ENCODE results near the gene MC1R.

MC1R gene

DNA sequence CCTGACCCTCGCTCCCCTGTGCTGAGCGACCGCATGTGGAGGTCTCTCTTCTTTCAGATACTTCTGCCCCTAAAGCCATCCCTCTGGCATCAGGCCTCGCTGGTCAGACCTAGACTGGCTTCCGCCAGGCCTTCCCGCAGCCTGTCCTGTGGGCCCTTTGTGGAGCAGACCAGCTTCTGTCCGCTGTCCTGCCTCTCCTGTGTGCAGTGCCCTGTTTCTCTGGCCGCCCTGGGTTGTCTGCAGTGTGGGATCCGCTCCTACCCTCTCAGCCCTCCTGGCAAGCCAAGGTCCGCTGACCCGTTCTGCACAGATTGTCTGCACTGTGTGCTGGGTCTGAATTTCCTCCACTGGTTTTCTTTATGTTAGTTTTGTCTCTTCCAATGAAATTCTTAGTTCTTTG lies 21.5 kb upstream of the MC1R start:
- no peak for FAIRE-seq

DNA sequence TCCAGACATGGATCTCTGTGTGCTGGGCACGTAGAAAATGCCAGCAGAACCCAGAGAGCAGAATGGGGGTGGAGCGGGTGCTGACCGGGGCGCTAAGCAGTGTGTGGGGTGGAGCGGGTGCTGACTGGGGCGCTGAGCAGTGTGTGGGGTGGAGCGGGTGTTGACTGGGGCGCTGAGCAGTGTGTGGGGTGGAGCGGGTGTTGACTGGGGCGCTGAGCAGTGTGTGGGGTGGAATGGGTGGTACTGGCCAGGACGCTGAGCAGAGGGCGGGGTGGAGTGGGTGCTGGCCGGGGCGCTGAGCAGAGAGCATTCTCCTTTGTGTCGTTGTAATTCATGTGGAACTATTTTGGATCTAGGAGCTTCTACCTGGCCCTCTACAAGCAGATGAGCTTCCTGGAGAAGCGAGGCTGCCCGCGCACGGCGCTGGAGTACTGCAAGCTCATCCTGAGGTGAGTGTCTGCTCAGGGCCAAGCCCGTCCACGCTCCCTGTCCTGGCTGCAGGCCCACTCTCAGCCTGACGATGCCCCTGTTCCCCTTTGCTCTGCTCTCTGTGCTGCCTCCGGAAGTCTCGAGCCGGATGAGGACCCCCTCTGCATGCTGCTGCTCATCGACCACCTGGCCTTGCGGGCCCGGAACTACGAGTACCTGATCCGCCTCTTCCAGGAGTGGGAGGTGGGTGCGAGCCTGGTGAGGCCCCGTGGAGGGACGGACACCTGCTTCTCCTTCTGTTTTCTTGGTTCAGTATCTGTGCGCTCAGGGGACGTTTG lies 20.3 kb upstream of the MC1R start:
- no peak for FAIRE-seq

DNA sequence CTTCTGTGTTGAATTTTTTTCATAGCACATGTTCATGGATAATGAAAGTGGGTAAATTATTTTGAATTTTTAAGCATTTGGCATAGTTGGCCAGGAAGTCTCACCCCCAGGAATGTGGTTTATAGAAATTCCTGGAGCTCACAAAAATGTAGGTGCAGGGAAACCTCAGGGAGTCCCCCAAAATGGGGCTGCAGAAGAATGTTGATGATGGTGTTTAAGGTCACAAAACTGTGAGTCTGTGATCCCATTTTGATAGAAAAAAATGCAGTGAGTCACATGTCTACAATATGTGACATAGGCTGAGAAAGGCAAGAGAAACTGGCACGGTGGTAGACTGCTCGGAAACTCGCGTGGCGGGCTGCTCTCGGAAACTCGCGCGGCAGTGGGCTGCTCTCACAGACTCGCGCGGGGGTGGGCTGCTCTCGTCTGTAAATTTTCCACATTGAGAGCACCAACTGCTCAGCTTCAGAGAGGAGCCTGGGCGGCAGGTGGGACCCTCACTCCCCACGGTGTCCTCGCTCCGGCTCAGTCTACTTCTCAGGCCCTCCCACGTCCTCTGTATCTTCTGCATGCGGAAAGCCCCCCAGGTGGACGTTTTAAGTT lies 18.7 kb upstream of the MC1R start:
- no peak for FAIRE-seq

DNA sequence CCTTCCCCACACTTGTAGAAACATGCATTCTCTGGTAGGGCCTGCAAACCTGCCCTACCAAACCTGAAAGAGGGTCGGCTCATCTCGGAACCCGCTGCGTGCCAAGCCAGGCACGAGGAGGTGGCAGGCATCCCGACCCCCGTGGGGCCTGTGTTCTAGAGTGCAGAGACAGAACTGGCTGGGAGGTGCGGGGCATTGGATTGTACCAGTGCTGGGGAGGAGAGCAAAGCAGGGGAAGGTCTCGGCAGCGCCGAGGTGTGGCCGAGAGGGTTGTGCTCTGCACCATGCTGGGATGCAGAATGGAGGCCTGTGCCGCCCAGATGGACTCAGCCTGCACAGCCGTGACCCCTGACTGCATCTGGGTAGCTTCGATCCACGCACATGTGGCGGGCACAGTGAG lies 17.8 kb upstream of the MC1R start:
- FAIRE-seq, result no peak

DNA sequence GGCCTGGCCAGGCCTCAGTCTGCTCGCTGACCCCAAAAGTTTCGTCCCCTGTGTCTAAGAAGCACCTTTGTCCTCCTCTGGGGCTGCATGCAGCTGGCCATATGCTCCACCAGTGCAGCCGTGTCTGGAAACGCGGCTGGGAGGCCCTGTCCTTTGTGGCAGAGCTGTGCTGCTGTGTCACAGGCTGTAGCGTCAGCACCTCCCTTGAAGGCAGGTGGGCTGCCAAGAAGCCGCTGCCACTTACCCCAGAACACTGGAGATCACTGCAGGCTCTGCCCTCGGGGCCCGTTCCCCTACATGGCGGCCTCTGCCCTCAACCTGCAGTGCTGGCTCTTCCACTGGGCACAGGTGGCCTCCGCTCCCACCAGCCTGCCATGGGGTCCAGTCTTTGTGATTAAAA lies 15.7 kb upstream of the MC1R start:
- no peak for FAIRE-seq

DNA sequence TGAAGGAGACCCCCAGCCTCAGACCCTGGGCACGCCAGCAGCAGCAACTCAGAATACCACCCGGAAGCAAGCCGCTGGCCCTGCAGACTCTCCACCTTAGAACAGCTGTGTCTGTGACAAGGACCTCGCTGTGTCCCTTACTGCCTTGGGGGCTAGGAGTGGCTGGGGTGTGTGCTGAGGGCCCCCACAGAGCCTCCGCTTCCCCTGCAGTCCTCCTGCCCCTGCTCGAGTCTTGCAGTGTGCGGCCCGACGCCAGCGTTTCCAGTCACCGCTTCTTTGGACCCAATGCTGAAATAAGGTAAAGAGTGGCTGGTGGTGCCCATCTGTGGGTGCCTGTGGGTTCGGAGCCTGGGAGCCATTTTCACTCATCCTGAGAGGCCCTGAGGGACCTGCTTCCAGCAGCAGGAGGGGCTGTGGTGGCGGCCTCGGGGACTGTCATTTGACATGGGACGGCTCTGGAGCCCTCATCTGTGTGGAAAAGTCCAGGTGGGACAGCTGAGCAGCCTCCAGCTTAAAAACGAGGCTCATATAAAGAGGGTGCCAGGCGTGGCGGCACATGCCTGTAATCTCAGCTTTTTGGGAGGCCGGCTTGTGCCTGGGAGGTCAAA lies 14.7 kb upstream of the MC1R start:
- FAIRE-seq, result no peak

DNA sequence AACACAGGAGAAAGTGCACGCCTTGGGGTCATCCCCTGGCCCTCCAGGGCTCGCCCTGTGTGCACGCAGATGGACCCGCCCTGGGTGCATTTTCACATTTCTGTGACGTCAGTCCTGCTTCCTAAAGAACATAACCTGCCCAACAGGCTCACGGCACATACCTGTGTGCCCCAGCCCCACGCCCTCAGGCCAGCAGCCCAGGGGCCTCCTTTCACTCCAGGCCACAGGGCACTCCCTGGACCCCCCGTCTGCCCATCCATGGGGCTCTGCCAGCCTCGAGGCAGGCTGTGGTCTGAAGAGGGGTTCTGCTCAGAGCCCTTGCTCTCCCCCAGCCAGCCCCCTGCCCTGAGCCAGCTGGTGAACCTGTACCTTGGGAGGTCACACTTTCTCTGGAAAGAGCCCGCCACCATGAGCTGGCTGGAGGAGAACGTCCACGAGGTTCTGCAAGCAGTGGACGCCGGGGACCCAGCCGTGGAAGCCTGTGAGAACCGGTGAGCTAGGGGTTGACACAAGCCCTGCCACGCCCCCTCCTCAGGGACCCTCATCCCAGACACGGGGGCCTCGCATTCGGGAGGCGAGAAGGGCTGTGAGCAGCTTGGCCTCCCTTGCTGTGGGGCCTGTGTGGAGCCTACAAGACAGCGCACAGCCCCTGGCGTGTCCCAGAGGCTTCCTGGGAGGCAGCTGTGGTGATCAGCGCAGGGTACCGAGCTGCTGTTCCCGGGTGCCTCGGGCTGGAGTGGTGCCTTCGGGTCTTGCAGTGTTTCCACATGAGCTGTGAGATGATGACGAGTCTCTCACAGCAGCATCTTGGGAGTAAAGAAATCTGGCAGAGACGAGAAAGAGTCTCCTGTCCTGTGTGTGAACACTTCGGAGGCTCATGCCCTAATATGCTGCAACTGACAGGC lies 13.8 kb upstream of the MC1R start:
- no peak for FAIRE-seq

DNA sequence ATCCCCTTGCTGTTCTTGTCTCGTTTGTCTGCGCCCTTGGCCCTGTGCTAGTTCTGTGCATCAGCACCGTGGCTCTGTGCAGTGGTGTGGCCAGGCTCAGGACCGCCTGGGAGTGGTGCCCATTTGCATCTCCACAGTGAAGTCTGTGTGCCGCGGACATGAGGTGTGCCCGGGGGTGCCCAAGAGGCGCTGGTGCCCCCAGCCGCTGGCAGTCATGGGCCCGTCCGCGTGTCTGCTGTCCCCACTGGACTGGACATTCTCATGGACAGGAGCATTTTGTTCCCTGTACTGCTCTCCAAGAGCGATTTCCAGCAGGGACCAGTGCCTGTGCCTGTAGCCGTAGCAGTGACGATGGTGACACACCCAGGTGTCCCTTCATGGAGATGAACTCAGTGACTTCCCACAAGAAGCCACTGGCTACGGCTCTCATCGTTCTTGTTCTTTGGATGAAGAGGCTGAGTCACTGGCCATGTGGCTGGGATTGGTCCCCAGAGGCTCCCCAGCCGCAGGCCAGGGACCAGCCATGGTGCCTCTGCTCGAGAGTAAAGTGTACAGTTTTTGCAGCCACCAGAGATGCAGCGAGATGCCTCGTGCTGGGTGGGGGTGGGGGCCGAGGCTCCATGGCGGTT lies 13.0 kb upstream of the MC1R start:
- no peak for FAIRE-seq

DNA sequence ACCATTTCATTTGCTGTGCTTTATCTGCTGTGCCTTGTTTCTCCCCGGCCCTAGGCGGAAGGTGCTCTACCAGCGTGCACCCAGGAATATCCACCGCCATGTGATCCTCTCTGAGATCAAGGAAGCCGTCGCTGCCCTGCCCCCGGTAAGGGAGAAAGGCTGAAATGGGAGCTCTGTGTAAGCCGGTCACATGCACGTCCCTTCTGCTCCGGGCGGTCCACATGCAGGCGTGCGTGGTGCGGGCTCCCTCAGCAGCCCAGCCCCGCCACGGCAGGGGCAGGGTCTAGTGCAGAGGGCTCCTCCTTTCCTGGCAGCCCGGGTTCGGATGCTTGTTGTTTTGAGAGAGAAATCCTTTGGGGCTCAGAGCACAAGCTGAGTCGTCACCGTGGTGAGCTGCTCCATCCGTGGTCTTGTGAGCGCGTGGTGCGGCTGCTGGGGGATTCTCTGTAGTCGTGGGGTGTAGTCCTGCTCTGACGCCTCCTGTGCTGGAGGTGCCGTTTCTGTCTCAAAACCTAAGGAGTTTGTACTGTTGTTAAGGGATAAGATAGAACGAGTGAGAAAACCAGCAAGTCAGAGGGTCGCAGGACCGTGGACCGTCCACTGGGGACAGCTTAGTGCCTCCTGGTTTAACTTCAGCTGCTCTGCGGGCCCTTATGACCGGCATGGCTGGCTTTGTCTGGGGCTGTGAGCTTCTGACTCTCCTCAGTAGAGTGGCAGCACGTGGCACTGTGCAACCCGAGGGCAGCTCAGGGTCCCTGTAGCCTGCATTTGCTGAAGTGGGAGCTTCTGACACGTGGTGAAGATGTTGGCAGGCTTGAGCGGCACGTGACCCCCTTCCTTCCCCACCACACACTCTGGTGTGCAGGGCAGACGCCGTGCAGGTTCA lies 12.3 kb upstream of the MC1R start:
- no peak for FAIRE-seq

DNA sequence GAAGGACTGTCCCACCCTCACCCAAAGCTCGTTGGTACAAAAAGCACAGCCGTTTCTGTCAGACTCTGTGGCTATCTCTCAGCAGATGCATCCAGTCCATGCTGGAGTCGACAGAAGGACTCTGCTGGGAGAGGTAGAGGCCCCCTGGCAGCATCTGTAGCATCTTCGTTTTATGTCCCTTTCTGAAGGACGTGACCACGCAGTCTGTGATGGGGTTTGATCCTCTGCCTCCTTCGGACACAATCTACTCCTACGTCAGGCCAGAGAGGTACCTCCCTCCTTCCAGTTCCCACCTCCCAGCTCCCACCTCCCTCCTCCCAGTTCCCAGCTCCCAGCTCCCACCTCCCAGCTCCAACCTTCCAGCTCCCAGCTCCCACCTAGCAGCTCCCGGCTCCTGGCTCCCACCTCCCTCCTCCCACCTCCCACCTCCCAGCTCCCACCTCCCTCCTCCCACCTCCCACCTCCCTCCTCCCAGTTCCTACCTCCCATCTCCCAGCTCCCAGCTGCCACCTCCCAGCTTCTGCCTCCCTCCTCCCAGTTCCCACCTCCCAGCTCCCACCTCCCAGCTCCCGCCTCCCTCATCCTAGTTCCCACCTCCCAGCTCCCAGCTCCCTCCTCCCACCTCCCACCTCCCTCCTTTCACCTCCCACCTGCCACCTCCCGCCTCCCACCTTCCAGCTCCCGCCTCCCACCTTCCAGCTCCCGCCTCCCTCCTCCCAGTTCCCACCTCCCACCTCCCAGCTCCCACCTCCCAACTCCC lies 11.4 kb upstream of the MC1R start:
- no peak for FAIRE-seq

DNA sequence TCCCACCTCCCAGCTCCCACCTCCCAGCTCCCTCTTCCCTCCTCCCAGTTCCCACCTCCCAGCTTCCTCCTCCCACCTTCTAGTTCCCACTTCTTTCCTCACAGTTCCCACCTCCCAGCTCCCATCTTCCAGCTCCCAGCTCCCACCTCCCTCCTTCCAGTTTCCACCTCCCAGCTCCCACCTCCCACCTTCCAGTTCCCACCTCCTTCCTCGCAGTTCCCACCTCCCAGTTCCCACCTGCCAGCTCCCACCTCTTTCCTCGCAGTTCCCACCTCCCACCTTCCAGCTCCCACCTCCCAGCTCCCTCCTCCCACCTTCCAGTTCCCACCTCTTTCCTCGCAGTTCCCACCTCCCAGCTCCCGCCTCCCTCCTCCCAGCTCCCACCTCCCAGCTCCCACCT lies 10.4 kb upstream of the MC1R start:
- FAIRE-seq, result no peak

DNA sequence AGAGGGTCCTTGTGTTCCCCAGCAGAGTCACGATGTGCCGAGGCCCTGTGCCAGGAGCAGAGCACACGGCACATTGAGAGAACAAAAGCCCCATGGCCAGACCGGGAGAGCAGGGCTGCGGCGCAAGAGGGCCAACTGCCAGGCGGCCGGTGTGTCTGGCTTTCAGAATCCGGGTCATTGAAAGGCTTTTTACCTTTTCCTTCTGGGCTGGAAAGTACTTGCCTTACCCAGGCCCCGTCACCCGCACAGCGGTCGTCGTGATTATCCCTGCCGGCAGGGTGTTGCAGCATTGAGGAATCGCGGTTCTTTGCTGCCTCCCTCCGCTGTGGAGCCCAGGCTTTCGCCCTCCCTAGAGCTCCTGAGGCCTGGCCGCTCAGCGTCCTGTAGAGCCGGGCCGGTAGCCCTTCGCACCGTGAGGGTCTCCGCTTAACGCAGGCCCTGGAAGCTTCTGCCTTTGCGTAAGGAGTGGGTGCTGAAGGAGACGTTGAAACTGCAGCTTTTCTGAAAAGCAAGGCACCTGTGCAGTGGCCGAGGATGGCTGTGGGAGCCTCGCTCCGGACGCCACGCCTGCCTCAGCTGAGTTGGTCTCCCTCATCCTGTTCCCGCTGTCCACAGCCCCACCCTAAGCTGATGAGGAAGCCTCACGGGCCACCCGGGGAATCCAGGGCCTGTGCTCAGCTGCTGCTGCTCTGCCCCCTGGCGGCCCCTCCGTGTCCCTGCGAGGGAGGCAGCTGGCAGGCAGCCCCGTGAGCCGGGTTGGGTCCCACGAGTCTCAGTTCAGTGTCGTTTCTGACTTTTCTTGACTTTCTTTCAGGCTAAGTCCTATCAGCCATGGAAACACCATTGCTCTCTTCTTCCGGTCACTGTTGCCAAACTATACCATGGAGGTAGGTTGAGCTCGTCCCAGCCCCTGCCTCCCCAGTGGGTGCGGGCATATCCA lies 8.6 kb upstream of the MC1R start:
- no peak for FAIRE-seq

DNA sequence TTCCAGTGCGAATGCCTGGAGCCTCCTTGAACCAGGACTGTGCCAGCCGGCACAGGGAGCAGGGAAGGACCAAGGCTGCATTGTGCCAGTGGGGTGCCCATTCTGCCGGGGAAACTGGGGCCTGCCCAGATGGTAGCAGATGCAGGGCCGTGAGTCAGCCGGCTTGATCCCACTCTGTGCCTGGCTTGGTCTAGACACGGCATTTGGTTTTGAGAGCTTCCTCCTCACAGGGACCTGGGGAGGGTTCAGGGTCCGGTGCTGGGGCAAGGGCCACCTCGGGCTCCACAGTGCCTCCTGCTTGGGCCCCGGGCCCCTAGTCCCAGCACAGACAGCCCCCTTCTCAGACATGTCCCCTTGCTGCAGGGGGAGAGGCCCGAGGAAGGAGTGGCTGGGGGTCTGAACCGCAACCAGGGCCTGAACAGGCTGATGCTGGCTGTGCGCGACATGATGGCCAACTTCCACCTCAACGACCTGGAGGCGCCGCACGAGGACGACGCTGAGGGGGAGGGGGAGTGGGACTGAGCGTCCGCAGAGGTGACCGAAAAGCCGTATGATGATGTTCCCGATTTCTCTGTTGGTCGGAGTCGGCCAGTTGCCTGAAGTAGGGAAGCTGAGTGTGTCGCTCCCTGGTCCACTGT lies 7.8 kb upstream of the MC1R start:
- FAIRE-seq, result no peak

DNA sequence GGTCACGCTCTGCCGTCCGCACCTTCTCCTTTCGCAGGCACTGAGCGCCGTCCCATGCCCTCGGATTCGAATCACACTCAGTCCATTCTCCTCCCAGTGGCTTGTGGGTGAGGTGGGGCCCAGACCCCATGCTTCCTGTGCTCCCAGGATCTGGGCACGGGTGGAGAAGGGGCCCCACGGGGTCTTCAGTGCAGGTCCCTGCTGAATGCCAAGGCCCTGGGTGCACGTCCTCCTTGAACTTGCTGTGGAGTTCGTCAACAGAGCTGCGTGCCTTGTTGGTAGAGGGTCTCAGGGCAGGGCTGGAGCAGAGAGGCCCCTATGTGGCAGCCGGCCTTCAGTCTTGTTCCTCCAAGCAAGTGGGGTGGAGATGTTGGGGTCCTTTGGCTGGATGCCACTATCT lies 7.3 kb upstream of the MC1R start:
- FAIRE-seq, result no peak

DNA sequence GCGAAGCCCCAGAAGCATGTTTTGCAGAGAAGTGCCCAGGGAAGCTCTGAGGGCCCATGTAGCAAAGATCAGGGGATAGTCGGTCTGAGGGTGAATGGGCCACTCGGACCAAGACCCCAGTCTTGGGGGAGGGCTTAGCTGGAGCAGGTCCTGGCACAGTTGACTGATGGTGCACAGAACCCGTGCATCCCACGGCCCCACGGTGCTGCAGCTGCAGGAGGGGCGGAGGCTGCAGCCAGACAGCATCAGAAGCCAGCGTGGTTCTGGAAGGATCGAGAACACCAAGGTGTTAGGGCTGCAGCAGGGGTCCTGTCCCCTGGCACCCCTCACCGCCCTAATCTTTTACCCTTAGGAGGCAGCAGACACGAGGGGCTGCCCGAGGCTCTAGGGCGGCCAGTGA lies 6.5 kb upstream of the MC1R start:
- no peak for FAIRE-seq

DNA sequence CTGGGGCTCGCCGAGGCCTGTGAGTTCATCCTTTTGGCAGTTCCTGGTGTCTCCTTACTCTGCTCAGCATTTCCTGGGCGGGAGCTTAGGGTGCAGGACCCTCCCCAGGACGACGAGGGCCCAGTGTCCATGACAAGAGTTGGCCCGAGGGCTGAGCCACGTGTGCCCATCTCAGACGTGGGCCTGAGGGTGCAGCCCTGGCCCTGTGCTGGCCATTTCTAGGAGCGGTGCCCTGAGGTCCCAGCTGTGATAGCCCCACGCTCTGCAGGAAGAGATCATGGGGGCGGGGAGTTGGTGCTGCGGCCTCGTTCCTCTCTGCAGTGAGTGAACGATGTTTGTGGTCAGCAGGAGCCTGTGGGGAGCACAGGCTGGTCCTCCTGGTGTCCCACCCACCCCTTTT lies 6.0 kb upstream of the MC1R start:
- FAIRE-seq, result no peak

DNA sequence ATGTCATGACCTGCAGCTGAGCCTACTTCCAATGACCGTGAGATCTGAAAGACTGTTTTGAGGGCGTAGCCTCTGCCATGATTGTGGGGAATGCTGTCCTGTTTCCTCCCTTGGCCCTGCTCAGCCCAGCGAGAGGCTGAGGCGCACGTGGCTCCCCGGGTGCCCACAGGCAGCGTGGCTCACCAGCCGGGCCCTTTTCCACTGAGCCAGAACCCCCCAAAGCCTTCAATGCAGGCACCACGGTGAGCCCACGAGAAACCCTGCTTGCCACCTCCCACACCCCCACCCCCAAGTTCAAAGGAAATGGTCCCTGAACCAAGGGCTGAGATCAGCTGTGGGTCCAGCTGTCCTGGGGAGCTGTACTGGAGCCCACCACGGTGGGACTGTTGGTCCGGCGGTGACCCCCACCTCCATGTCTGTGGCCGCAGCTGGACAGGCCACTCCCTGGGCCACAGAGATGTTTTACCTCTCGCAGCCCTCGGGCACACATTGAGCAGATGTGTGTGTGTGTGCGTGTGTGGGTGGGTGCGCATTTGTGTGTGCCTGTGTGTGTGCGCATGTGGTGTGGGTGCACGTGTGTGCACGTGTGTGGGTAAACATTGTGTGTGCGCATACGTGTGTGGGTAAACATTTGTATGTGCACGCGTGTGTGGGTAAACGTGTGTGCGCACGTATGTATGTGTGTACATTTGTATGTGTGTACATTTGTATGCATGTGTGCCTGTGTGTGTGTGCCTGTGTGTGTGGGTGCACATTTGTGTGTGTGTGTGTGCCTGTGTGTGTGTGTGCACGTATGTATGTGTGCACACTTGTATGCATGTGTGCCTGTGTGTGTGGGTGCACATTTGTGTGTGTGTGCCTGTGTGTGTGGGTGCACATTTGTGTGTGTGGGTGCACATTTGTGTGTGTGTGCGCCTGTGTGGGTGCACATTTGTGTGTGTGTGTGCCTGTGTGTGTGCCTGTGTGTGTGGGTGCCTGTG lies 5.0 kb upstream of the MC1R start:
- FAIRE-seq, result no peak

All from colon (tissue), 2 donors.